Colonic mucosa (tissue), 4 donors: ENCODE data around the gene IST1. TPM values are rescaled to one million over a fixed set of nuclear protein-coding genes. Genes with fewer than 3 reads are reported as not detected.

Experiments used
- DNase-seq: peaks from one replicate; pipeline ENCODE4 v3.0.0-alpha.2; 2020
- H3K27ac ChIP-seq: fragments of 200-600 bp; one replicate; pipeline ENCODE4 v1.8.0; 2021
- H3K27me3 ChIP-seq: fragments of 200-600 bp; one replicate; pipeline ENCODE4 v1.8.0; 2021
- H3K36me3 ChIP-seq: fragments of 200-600 bp; one replicate; pipeline ENCODE4 v1.8.0; 2021
- H3K4me1 ChIP-seq: fragments of 200-600 bp; one replicate; pipeline ENCODE4 v1.8.0; 2021; ENCODE audit warnings: mild to moderate bottlenecking
- H3K4me3 ChIP-seq: fragments of 200-600 bp; one replicate; pipeline ENCODE4 v1.8.0; 2021
- H3K9ac ChIP-seq, 2 donors: one replicate each; pipeline ENCODE4 v1.7.0; 2013; ENCODE audit warnings: control low read depth in 2 of 2, low read depth in 2 of 2, low read length in 2 of 2
- H3K9me3 ChIP-seq: fragments of 200-600 bp; one replicate; pipeline ENCODE4 v1.8.0; 2021
- CTCF ChIP-seq: fragments of 200-600 bp; IDR thresholded peaks from one replicate; pipeline ENCODE4 v1.8.0; 2022; ENCODE audit warnings: antibody characterized with exemption, mild to moderate bottlenecking
- intact Hi-C: fragments of 100-400 bp; cut with DNase I; formaldehyde crosslinking; loops from one replicate; pipeline ENCODE4 v1.14.1; 2022
- total RNA-seq, 2 donors: library from RNA; stranded (reverse); fragmentation: NEBNext Ultra II Directional in 1 of 2; extraction: Animal tissue kit (Norgen Biotek cat#: 25700) in 1 of 2; gene quantifications; one replicate each; pipeline ENCODE4 v1.2.1, GENCODE V29; 2021
- donor health status: healthy.
- donor health status: DM: no; HTN: no; CAD: no.
- donor health status: DM: no; HTN: no; CAD: no.

The IST1 gene
- total RNA-seq, 2 donors from 2014 or later: 180 to 304 TPM

- no peaks in the 10 kb centered on the region for H3K4me1 ChIP-seq
- no peaks in the 10 kb centered on the region for H3K9me3 ChIP-seq
- H3K9ac ChIP-seq: no peak overlapping the region
- TF ChIP-seq CTCF: no peak
- H3K27ac ChIP-seq: no peak overlapping the region
- H3K27me3 ChIP-seq: no peaks in the 10 kb centered on the region
- H3K4me3 ChIP-seq: no peak overlapping the region
- intact Hi-C loops: no loop called here
- H3K36me3 ChIP-seq: peaks cover 18% of the 10 kb centered on the region
- no peak for DNase-seq
Measured at GRCh38 chr16:71914802-71915201, 19.5 kb downstream of the IST1 start.

GRCh38 chr16:71915350-71915749, 20.0 kb downstream of the IST1 start:
- Histone ChIP-seq H3K9me3 (no peaks in the 10 kb centered on the region), H3K27ac (no peak overlapping the region), H3K27me3 (no peaks in the 10 kb centered on the region), H3K9ac (no peak overlapping the region), H3K4me3 (no peak overlapping the region), H3K36me3 (peaks cover 19% of the 10 kb centered on the region), H3K4me1 (no peaks in the 10 kb centered on the region)
- intact Hi-C loops: no loop called here
- no peak for TF ChIP-seq CTCF
- DNase-seq: no peak

- no peak overlapping the region for H3K9ac ChIP-seq
- H3K4me3 ChIP-seq: no peak overlapping the region
- H3K36me3 ChIP-seq: peaks cover 27% of the 10 kb centered on the region
- DNase-seq: no peak
- intact Hi-C loops: no loop called here
- no peaks in the 10 kb centered on the region for H3K27me3 ChIP-seq
- no peaks in the 10 kb centered on the region for H3K4me1 ChIP-seq
- no peak overlapping the region for H3K27ac ChIP-seq
- H3K9me3 ChIP-seq: no peaks in the 10 kb centered on the region
- no peak for TF ChIP-seq CTCF
Measured at GRCh38 chr16:71916397-71916920, 21.1 kb downstream of the IST1 start.

- Histone ChIP-seq H3K9me3 (no peaks in the 10 kb centered on the region), H3K4me1 (no peaks in the 10 kb centered on the region), H3K27ac (no peak overlapping the region), H3K9ac (no peak overlapping the region), H3K4me3 (no peak overlapping the region), H3K27me3 (no peaks in the 10 kb centered on the region), H3K36me3 (peaks cover 41% of the 10 kb centered on the region)
- TF ChIP-seq CTCF: no peak
- intact Hi-C loops: no loop called here
- no peak for DNase-seq
Measured at GRCh38 chr16:71917900-71918299, 22.6 kb downstream of the IST1 start.

- no peak for TF ChIP-seq CTCF
- H3K9ac ChIP-seq: no peak overlapping the region
- H3K36me3 ChIP-seq: peaks cover 51% of the 10 kb centered on the region
- intact Hi-C loops: no loop called here
- H3K9me3 ChIP-seq: no peaks in the 10 kb centered on the region
- no peaks in the 10 kb centered on the region for H3K27me3 ChIP-seq
- no peak for DNase-seq
- H3K27ac ChIP-seq: no peak overlapping the region
- H3K4me1 ChIP-seq: no peaks in the 10 kb centered on the region
- H3K4me3 ChIP-seq: no peak overlapping the region
Measured at GRCh38 chr16:71919035-71919434, 23.7 kb downstream of the IST1 start.

- H3K36me3 ChIP-seq: peaks cover 59% of the 10 kb centered on the region
- no peak overlapping the region for H3K27ac ChIP-seq
- no peak overlapping the region for H3K4me3 ChIP-seq
- TF ChIP-seq CTCF: no peak
- no peaks in the 10 kb centered on the region for H3K9me3 ChIP-seq
- intact Hi-C loops: no loop called here
- H3K9ac ChIP-seq: no peak overlapping the region
- DNase-seq: no peak
- H3K4me1 ChIP-seq: no peaks in the 10 kb centered on the region
- no peaks in the 10 kb centered on the region for H3K27me3 ChIP-seq
Measured at GRCh38 chr16:71920658-71921057, 25.3 kb downstream of the IST1 start.
